ENCODE measurements around the gene KRT6B.

KRT6B gene

DNA sequence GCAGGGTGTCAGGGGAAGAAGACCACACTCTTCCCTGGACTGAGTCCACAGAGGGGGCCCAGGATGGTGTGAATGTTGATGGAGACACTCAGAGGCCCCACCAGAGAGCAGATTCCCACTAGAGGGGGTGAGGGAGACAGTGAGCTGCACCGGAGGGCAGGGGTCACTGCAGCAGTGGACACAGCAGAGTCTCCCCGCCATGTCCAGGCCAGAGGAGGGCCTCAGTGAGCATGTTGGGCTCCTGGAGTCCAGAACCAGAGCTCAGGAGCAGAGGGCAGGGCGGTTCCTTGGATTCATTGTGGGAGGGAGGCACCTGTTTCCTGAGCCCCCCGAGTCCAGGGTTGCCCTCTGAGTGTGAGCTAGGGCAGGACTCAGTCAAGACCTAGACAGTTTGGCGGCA lies 44.0 kb downstream of the KRT6B start:
- DNase-seq = no peak

DNA sequence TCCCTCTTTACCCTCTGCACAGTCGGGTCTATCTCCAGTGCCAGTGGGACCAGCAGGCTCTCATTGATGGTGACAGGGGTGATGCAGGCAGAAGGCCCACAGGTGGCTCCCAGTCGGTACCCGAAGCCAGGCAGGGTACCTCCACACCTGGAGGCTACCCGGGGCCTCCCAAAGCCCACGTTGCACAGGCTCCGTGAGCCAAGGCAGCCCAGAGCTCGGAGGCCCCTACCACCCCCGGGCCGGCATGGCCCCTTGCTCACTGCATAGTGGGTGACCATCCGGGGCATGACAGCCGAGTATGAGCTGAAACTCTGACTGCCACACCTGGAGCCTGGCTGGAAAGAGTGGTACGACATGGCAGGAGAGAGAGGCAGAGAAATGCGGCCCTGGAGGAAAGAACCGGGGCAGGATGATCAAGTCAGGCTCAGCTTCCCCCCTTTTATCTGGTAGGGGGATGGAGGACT lies 46.0 kb downstream of the KRT6B start, which contains the start of gene KRT82:
Gene KRT82, minus strand, starts transcription at position 414 of the 464 bp plus-strand sequence. Its CDS starts 58 bp downstream, at position 356.
- DNase-seq = no peak

DNA sequence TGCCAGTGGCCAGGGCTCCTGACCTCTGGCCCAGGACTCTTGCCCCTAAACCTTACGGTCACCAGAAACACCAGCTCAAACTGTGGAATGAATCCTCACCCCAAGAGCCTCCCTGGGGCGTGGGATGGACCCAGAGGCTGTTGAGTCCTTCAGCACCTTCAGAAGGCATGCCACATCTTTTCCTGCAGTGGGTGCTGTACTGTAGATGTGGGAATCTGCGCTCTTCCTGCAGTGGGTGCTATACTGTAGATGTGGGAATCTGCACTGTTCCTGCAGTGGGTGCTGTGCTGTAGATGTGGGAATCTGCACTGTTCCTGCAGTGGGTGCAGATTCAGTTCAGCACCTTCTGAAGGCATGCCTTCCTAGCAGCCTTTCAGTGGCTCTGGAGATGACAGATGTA lies 47.0 kb downstream of the KRT6B start:
- no peak for DNase-seq

DNA sequence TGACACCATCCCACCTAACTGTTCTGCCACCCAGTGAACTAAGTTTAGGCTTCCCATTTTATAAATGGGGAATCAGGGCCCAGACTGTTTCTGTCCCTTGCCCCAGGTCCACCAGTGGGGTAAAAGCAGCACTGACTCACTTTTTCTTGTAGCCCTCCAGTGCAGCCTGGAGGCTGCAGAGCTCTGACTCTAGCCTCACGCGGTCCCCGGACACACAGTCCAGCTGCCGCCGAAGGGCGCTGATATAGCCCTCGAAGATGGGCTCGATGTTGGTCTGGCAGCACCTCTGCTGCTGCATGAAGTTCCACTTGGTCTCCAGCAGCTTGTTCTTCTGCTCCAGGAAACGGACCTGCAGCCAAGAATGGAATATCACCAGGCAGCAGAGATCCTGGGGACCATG lies 48.4 kb downstream of the KRT6B start:
- DNase-seq = no peak

DNA sequence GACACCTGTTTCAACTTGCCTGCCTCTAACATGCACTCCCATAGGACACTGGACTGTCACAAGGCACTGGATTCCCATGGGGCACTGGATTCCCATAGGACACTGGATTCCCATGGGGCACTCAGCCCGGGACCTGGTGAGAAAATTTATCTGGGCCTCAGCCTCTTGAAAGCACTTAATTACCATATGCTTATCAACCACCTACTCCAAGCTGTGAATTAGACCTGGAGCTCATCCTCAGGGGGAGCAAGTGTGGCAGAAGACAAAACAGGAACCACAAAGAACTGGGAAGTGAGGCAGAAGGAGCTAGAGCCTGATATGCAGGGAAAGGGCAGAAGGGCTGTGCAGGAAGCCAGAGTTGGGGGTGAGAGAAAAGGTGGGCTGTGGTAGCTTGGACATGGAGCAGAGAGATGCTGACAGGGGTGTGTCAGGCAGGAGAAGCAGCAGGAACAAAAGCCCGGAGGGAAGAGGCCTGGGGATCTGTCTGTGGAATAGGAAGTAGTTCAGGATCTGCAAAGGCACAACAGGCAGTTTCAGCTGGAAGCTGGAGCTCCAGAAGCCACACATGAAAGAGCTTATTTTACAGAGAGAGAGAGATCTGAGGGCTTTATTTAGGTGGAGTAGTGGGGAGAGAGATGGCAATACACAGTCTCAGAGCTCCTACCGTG lies 48.9 kb downstream of the KRT6B start:
- no peak for DNase-seq

DNA sequence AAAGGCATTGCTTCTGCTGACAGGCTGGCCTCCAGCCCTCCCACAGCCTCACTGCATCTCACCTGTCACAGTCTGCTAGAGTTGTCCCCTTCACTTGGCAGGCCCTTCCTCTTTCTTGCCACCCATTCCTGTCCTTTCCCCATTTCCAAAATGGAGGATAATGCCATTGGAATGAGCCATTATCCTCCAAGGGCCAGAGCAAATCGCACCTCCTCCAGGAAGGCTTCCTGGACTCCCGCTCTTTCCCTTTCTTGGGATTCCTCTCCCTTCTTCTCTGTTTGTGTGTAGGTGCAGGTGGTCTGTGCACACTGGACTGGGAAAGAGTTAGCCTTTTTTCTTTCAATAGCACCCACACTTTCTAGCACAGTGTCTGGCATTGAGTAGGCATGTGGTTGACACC lies 49.6 kb downstream of the KRT6B start:
- DNase-seq = no peak

DNA sequence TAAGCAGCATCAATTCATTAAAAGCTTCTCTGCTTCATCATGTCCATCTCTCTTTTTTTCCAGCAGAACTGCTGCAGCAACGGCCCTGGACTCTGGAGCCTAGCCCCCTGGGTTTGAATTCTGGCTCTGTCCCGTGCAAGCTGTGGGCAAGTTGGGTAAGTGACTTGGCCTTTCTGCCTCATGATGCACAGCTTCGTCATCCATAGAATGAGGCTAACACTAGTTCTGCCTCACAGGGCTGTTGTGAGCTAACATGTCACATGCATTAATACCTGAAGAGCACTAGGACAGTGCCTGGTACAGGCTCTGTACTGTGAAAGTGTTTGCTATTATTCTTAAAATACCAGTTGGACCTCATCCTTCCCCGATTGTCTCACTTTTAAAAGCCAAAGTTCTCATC lies 50.0 kb downstream of the KRT6B start:
- no peak for DNase-seq

DNA sequence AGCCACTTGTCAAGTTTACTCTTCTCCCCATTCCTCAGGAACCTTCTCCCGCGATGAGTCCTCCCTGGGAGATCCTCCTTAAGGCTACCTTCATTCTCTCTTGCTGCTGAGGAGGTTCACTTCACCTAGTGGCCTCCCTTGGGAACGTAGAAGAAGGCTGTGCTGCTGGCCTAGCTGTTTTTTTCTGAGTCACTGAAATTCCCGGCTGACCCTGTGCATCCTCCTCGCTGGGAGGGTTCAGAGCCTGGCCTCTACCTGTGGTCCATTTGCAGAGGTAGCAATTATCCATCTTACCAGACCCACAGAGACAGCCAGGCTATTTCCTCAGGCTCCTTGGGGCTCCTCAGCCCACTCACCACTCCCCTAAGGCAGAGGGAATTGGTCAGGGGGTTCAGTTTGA lies 50.4 kb downstream of the KRT6B start:
- no peak for DNase-seq

DNA sequence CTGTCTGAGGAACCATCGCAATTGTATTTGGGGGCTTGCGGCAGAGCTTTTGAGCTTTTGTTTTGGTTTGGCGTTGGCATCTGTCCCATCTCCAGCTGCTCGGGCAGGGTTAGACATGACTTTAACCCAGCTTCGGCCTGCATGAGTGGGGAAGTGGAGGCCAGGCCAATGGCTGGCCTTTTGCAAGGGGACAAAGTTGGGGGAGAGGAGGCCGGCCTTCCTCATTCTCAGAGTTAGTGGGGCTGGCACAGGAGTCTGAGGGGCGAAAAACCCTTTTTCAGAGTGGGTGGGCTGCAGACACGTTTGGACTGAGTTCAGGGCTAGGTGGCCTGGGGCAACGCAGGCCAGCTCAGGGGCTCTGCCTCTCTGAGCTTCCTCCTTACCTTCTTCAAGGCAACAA lies 51.0 kb downstream of the KRT6B start:
- no peak for DNase-seq

DNA sequence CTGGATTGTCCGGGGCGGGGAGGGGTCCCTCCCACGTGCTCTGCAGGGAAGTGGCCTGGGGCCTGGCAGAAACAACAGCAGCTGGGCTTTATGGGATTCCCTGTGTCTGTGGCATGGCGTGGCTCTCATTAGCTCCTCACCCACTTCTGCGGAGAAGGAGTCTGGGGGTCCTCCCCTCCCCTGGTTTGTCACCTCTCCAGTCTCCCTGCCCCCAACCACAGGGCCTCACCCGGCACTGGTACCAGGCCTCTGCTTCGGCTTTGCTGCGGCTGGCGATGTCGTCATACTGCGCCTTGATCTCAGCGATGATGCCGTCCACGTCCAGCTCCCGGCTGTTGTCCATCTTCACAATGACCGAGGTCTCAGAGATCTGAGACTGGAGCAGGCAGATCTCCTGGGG lies 52.2 kb downstream of the KRT6B start:
- no peak for DNase-seq

DNA sequence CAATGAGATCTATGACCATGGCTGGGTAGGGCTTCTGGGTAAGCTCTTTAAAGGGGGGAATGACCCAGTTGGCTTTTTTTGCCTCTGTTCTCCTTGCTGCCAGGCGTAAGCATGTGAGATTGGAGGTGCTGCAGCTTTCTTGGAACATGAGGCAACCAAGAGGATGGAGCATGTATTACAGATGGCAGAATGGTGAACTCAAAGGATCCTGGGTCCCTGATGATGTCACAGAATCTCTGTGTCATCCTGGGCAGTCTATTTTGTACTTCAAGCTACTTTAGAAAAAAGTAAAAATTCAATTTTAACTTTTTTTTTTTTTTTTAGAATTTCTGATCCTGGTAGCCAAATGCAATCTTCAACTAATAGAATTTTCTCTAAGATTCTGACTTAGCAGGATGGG lies 53.8 kb downstream of the KRT6B start:
- no peak for DNase-seq

DNA sequence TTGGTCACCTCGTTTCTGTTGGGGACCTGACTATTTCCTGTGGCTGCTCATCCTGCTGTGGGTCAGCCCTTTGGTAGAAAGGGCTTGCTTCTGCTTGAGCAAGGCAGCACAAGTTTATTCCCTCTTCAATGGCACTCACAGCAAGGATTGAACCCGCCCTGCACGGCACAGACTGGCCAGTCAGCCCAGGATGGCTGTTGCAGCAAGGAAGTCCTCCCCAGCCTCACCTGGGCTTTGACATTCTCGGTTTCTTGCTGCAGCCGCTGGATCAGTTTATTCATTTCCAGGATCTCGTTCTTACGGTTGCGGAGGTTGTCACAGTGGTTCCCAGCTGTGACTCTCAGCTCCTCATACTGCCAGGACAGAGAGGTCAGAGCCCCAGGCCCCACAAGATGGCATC lies 55.3 kb downstream of the KRT6B start:
- no peak for DNase-seq
